ENCODE measurements around the gene ANAPC5. TPM values are rescaled to one million over a fixed set of nuclear protein-coding genes. Genes with fewer than 3 reads are reported as not detected.

Gene ANAPC5
- total RNA-seq, 2 donors from 2014 or later: 70.6 to 86.2 TPM

DNA sequence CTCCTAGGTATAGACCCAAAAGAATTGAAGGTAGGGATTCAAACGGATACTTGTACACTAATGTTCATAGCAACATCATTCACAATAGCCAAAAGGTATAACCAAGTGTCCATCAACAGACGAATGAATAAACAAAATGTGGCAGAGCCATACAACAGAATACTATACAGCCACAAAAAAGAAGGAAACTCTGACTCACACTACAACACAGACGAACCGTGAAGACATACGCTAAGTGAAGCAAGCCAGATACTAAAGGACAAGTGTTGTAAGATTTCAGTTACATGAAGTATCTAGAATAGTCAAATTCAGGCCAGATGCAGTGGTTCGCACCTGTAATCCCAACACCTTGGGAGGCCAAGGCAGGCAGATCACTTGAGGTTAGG, 74.8 kb downstream of the ANAPC5 start:
- Histone ChIP-seq H3K27me3 (no peaks in the 10 kb centered on the region), H3K36me3 (no peaks in the 10 kb centered on the region), H3K9me3 (no peaks in the 10 kb centered on the region), H3K27ac (no peak overlapping the region), H3K4me1 (no peaks in the 10 kb centered on the region), H3K4me3 (no peak overlapping the region), H3K9ac (ENCODE audit: low read depth in 2 of 2, low read length in 2 of 2) (no peak overlapping the region)
- DNase-seq: no peak
- intact Hi-C loops (cut with DNase I): no loop called here
- no peak for TF ChIP-seq CTCF (IDR thresholded peaks at IDR 0.05)

- Histone ChIP-seq H3K4me3 (no peak overlapping the region), H3K27ac (no peak overlapping the region), H3K27me3 (no peaks in the 10 kb centered on the region), H3K36me3 (no peaks in the 10 kb centered on the region), H3K9ac (ENCODE audit: low read depth in 2 of 2, low read length in 2 of 2) (no peak overlapping the region), H3K9me3 (no peaks in the 10 kb centered on the region), H3K4me1 (no peaks in the 10 kb centered on the region)
- no peak for TF ChIP-seq CTCF (IDR thresholded peaks at IDR 0.05)
- no peak for DNase-seq
- intact Hi-C loops (cut with DNase I): no loop called here
Observed at GRCh38 chr12:121274036-121274763, 78.0 kb downstream of the ANAPC5 start.

DNA sequence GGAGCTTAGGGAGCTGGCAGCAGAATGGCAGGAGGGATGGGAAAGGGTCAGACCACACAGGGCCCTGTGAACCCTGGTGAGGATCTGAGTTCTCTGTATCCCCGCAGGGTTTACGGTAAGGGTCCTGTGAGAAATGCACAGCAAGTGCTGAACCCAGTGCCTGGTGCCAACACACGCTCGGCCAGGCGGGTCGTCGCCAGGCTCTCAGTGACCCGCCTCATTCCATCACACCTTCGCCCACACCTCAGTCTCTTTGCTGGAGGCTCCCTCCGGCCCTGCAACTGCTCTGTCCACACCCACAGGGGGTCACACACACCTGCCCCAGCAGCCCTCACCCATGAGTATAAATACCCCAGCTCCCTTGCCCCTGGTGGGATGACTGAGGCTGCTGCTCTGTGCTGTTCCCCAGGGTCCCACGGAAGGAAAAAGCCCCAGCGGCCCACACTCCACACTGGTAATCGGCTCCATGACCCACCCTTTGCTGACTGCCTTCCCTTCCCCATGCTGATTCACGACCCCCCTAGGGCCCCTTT, 78.8 kb downstream of the ANAPC5 start:
- TF ChIP-seq CTCF (IDR thresholded peaks at IDR 0.05): no peak
- H3K4me3 ChIP-seq: no peak overlapping the region
- no peak overlapping the region for H3K9ac ChIP-seq (ENCODE audit: low read depth in 2 of 2, low read length in 2 of 2)
- no peaks in the 10 kb centered on the region for H3K36me3 ChIP-seq
- H3K4me1 ChIP-seq: no peaks in the 10 kb centered on the region
- H3K27me3 ChIP-seq: no peaks in the 10 kb centered on the region
- DNase-seq: no peak
- intact Hi-C loops (cut with DNase I): no loop called here
- no peaks in the 10 kb centered on the region for H3K9me3 ChIP-seq
- H3K27ac ChIP-seq: no peak overlapping the region

GRCh38 chr12:121267822-121268221, 84.4 kb downstream of the ANAPC5 start:
- H3K36me3 ChIP-seq: no peaks in the 10 kb centered on the region

DNA sequence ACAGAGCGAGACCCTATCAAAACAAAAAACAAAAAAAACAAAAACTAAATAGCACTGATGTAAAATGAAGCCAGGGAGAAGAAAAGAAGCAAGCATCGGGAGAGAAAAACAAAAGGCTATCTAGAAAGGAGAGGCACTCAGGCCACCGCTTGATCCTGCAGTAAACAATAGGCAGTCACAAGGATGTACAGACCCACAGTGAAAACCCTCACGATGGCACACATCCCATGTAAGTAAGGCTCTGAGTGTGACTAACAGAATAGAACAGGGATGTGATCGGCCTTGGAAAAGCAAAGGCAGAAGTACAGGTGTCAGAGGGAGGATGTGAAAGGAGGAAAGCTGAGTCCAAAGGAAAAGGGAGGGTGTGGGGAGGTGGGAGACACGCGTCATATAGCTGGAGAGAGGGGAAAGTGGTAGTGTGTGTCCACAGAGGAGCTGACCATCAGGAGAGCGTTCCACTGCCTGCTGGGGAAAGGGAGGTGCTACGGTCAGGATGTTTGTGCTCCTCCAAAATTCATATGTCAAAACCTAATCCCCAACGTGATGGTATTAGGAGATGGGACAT, 87.2 kb downstream of the ANAPC5 start:
- Histone ChIP-seq H3K36me3 (peaks cover 4% of the 10 kb centered on the region), H3K9me3 (no peaks in the 10 kb centered on the region), H3K9ac (ENCODE audit: low read depth in 2 of 2, low read length in 2 of 2) (no peak overlapping the region), H3K4me1 (no peaks in the 10 kb centered on the region), H3K27ac (no peak overlapping the region), H3K27me3 (no peaks in the 10 kb centered on the region), H3K4me3 (no peak overlapping the region)
- TF ChIP-seq CTCF (IDR thresholded peaks at IDR 0.05): no peak
- no peak for DNase-seq
- intact Hi-C loops (cut with DNase I): no loop called here

More at GRCh38 chr12:121267822-121268221, 84.4 kb downstream of the ANAPC5 start:
- H3K27ac ChIP-seq: no peak overlapping the region
- no peak overlapping the region for H3K4me3 ChIP-seq
- H3K27me3 ChIP-seq: no peaks in the 10 kb centered on the region
- no peak for TF ChIP-seq CTCF (IDR thresholded peaks at IDR 0.05)
- no peaks in the 10 kb centered on the region for H3K4me1 ChIP-seq
- intact Hi-C loops (cut with DNase I): no loop called here
- H3K9me3 ChIP-seq: no peaks in the 10 kb centered on the region
- no peak overlapping the region for H3K9ac ChIP-seq (ENCODE audit: low read depth in 2 of 2, low read length in 2 of 2)
- DNase-seq: no peak
